OCI-LY7 (cell line): ENCODE results near the gene LDB3.

Source experiments
- CTCF ChIP-seq: fragments of 200-600 bp; sonication (generic); conservative IDR thresholded peaks from 2 replicates; pipeline ENCODE4 v1.5.1; 2014; ENCODE audit warnings: mild to moderate bottlenecking, antibody characterized with exemption, low read length, moderate library complexity, mixed read lengths
- EZH2phosphoT487 ChIP-seq: fragments of 200-600 bp; sonication (generic); IDR thresholded peaks from 2 replicates; pipeline ENCODE4 v1.6.1; 2018; ENCODE audit warnings: low read depth, borderline replicate concordance, mild to moderate bottlenecking, mixed run types, antibody characterized with exemption, low read length, moderate library complexity, mixed read lengths

- no peak for TF ChIP-seq EZH2phosphoT487
- TF ChIP-seq CTCF, result no peak
These were observed 10.9 kb downstream of the LDB3 start for GRCh38 chr10:86678999-86679792.
